Activated naive CD8-positive, alpha-beta T cell (primary cell): ENCODE measurements around the gene PWWP2B.
"Not testable (repeated sequence)": the region's sequence is repeated elsewhere in the genome, so short reads cannot be mapped to it uniquely, and the experiment has no call there.

Experiments used
- H3K27ac Mint-ChIP-seq: one replicate; pipeline ENCODE4 v1.8.0; 2021; ENCODE audit warnings: mixed read lengths
- H3K27me3 Mint-ChIP-seq: one replicate; pipeline ENCODE4 v1.8.0; 2021; ENCODE audit warnings: mixed read lengths
- H3K36me3 Mint-ChIP-seq: one replicate; pipeline ENCODE4 v1.8.0; 2021; ENCODE audit warnings: mixed read lengths
- H3K4me1 Mint-ChIP-seq: one replicate; pipeline ENCODE4 v1.8.0; 2021; ENCODE audit warnings: low read depth, mixed read lengths
- H3K4me3 Mint-ChIP-seq: one replicate; pipeline ENCODE4 v1.8.0; 2021; ENCODE audit warnings: mild to moderate bottlenecking, mixed read lengths
- H3K9me3 Mint-ChIP-seq: one replicate; pipeline ENCODE4 v1.8.0; 2021; ENCODE audit warnings: low read depth, mixed read lengths

The PWWP2B gene

DNA sequence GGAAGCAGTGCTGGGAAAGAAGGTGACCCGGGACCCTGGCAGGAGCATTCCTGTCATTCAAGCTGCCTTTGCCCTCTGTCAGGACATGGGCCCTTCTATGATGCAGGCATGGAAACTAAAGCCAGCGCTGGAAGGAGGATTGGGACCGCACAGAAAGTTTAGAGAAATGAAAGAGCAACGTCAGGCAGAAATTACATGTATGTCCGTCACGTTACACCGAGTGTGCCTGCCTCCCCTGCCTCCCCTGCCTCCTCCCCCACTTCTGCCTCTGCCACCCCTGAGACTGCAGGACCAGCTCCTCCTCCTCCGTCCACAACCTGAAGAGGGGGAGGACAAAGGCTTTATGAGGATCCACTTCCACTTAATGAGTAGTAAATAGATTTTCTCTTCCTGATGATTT is 13.9 kb upstream of the PWWP2B start:
- Mint-ChIP-seq H3K27ac (no peak overlapping the region), H3K9me3 (no peaks in the 10 kb centered on the region), H3K27me3 (no peaks in the 10 kb centered on the region), H3K4me3 (no peak overlapping the region), H3K36me3 (no peaks in the 10 kb centered on the region), H3K4me1 (peaks cover 13% of the 10 kb centered on the region)

DNA sequence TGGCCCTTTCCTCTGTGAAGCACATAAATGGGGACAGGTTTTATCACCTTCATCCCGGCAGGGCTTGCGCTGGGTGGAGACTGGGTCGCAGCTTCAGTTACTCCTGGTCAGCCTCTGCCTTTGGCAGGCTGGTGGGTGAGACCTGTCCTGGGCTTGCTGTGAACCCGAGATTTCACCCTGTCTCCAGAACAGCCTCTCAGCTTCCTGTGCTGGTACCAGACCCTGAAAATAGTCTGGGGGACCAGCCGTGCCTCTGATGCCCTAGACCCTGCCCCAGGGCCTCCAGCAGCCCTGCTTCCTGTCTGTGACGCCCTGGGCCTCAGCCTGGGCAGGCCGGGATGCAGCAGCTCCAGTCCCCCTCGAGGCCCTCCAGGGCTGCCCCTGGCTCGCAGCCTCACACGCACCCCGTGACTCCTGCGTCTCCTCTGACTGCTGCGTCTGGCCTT is 13.2 kb upstream of the PWWP2B start:
- no peak overlapping the region for H3K4me3 Mint-ChIP-seq
- H3K27ac Mint-ChIP-seq = no peak overlapping the region
- H3K36me3 Mint-ChIP-seq = no peaks in the 10 kb centered on the region

DNA sequence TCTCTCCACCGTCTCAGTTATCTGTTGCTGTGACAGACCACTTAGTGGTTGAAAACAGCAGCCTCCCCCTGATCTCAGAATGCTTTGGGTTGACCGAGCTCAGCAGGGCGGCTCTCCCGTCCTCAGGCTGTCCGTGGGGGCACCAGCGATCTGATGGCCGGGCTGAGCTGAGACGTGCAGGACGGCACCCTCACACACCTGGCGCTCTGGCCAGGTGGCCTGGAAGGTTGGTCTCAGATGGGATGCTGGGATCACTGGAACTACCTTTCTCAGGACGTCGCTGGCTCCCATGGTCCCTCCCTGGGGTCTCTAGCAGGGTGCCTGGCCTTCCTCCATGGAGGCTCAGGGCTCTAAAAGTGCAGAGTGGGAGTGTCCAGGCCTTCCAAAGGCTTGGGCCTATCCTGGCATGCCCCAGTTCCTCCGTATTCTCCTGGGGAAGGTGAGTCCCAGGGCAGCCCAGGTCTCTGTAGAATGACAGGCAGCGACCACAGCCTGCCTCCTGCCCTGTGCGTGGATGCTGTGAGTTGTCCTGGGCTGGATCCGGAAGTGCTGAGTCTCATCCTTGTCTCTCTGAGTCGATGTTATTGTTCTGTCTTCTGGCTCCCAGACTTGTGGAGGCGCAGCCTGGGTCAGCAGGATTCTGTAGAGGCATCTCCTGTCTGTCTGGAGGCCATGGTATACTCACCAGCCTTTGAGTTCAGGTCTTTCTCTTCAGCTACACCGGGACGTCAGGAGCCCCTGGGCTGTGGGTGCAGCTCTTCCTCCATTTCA is 12.2 kb upstream of the PWWP2B start:
- Mint-ChIP-seq H3K4me1 (peaks cover 13% of the 10 kb centered on the region), H3K36me3 (no peaks in the 10 kb centered on the region), H3K27ac (no peak overlapping the region), H3K27me3 (no peaks in the 10 kb centered on the region), H3K9me3 (no peaks in the 10 kb centered on the region), H3K4me3 (no peak overlapping the region)

More for the DNA sequence above, 13.2 kb upstream of the PWWP2B start:
- peaks cover 13% of the 10 kb centered on the region for H3K4me1 Mint-ChIP-seq
- H3K27me3 Mint-ChIP-seq = no peaks in the 10 kb centered on the region
- H3K9me3 Mint-ChIP-seq = no peaks in the 10 kb centered on the region

DNA sequence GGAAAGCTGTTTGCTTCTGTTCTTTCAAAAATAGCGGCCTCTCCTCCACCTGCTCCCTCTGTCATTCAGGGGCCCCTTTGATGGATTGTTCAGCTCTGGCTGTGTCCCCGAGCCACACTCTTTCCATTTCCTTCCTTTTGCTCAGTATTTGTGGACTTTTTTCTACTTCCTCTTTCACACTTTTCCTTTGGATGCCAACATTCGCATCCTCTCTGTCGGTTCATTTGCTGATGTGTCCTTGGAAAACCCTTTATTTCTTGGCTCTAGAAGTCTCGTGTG is 11.7 kb upstream of the PWWP2B start:
- H3K27ac Mint-ChIP-seq = no peak overlapping the region
- no peak overlapping the region for H3K4me3 Mint-ChIP-seq

DNA sequence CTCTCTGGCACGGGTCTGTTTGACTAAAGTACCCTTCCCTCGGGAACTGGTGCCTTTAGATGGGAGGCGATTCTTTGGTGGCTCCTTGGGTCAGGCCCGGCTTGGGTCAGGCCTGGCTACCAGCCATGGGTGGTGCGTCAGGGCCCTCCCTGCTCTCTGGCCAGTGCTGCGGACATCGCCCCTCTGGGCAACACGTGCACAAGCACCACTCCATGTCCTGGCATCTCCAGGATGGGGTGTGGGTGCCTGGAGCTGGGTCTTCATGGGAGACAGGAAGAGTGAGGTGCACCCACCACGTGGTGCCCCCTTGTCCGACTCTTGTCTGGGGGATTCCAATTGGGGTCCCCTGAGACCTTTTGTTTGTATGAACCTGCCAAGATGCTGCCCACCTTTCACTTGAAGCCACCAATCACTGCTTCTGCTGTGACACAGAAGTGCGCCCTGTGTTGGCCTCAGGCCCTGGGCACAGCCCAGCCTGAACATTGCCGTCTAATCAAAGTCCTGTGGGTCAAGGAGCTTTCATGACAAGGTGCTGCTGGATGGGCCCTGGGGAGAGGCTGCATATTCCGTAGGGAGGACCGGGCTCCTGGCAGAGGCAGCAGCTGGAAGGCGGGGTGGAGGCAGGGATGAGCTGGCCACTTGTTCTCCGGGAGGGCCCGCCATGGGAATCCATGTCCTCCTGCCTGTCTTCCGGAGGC is 11.1 kb upstream of the PWWP2B start:
- Mint-ChIP-seq H3K27me3 (no peaks in the 10 kb centered on the region), H3K4me3 (no peak overlapping the region), H3K4me1 (peaks cover 13% of the 10 kb centered on the region), H3K27ac (no peak overlapping the region), H3K9me3 (no peaks in the 10 kb centered on the region), H3K36me3 (no peaks in the 10 kb centered on the region)

More for the DNA sequence above, 11.7 kb upstream of the PWWP2B start:
- Mint-ChIP-seq H3K36me3 (no peaks in the 10 kb centered on the region), H3K9me3 (no peaks in the 10 kb centered on the region), H3K27me3 (no peaks in the 10 kb centered on the region), H3K4me1 (peaks cover 13% of the 10 kb centered on the region)

DNA sequence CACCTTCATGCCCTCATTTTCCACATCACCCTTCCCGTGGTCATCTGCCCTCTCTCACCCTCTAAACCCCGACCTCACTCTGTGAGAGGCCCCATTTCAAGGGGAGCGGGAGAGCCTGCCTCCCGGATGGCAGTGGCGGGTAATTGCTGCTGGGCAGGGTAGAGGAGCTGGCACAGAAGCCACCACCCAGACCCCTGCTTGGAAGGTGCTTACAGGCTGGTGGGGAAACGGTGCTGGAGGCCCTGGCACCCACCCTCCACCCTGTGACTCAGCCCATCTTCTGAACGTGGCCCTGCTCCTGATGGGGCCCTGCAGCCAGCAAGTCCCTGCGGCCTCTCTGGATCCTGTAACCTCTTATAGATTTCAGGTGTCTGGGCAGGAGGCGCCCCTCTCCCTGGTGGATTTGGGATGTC is 10.6 kb upstream of the PWWP2B start:
- H3K4me1 Mint-ChIP-seq = peaks cover 12% of the 10 kb centered on the region
- no peaks in the 10 kb centered on the region for H3K9me3 Mint-ChIP-seq
- no peak overlapping the region for H3K27ac Mint-ChIP-seq
- no peaks in the 10 kb centered on the region for H3K27me3 Mint-ChIP-seq
- H3K36me3 Mint-ChIP-seq = no peaks in the 10 kb centered on the region
- H3K4me3 Mint-ChIP-seq = no peak overlapping the region

DNA sequence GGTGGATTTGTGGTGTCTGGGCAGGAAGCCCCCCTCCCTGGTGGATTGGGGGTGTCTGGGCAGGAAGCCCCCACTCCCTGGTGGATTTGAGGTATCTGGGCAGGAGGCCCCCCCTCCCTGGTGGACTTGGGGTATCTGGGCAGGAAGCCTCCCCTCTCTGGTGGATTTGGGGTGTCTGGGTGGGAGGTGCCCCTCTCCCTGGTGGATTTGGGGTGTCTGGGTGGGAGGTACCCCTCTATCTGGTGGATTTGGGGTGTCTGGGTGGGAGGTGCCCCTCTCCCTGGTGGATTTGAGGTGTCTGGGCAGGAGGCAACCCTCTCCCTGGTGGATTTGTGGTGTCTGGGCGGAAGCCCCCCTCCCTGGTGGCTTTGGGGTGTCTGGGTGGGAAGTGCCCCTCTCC is 10.1 kb upstream of the PWWP2B start:
- H3K4me1 Mint-ChIP-seq, H3K4me3 Mint-ChIP-seq, H3K36me3 Mint-ChIP-seq, H3K27ac Mint-ChIP-seq, H3K27me3 Mint-ChIP-seq, H3K9me3 Mint-ChIP-seq: not testable (repeated sequence)

DNA sequence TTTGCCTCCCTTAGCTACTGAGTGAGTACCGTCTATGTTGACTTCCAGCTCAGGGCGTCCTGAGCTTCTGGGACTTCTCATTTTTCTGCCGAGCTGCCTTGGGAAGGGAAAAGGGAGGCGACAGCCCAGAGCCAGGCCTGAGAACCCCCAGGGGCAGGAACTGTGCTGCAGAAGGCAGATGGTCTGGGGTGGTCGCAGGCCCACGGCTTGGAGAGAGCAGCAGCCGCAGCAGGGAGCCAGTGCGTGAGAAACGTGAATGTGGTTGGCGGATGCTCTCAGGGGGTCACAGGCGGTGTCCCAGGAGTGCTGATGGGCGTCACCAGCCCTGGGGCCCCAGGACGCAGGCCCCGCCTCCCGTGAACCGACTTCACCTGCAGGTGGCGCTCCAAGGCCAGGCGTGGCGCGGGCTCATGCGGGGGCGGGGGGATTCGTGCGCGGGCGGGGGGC is 9.2 kb upstream of the PWWP2B start:
- Mint-ChIP-seq H3K27ac (peak overlapping the region; percentile 84), H3K4me1 (peaks cover 2% of the 10 kb centered on the region), H3K27me3 (no peaks in the 10 kb centered on the region), H3K4me3 (peak overlapping the region; percentile 35), H3K9me3 (peaks cover 8% of the 10 kb centered on the region), H3K36me3 (no peaks in the 10 kb centered on the region)

DNA sequence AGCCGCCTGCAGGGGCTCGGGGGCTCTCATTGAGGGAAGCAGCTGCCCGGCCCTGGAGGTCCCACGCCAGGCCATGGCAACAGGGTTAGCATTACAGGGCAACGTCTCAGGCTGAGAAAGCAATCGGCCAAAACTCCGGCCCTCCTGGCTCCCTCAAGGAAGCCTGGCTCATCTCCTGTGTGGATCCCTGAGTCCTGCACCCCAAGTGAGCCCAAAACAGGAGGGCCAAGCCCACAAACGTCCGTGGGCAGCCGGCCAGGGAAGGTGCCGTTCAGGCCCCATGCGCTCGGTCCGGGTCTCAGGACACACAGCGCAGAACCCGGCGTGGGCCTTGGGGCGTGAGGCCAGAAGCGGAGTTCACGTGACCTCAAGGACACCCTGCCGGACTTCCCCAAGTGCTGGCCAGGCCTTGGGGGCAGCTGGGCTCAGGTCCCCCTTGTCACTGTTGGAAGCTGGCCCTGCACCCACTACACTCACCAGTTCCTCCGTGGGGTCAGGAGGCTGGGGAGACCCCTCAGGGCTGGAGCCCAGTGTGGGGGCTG is 8.0 kb upstream of the PWWP2B start:
- Mint-ChIP-seq H3K4me3 (no peak overlapping the region), H3K36me3 (no peaks in the 10 kb centered on the region), H3K27me3 (no peaks in the 10 kb centered on the region), H3K27ac (no peak overlapping the region), H3K4me1 (peaks cover 2% of the 10 kb centered on the region), H3K9me3 (peaks cover 8% of the 10 kb centered on the region)

DNA sequence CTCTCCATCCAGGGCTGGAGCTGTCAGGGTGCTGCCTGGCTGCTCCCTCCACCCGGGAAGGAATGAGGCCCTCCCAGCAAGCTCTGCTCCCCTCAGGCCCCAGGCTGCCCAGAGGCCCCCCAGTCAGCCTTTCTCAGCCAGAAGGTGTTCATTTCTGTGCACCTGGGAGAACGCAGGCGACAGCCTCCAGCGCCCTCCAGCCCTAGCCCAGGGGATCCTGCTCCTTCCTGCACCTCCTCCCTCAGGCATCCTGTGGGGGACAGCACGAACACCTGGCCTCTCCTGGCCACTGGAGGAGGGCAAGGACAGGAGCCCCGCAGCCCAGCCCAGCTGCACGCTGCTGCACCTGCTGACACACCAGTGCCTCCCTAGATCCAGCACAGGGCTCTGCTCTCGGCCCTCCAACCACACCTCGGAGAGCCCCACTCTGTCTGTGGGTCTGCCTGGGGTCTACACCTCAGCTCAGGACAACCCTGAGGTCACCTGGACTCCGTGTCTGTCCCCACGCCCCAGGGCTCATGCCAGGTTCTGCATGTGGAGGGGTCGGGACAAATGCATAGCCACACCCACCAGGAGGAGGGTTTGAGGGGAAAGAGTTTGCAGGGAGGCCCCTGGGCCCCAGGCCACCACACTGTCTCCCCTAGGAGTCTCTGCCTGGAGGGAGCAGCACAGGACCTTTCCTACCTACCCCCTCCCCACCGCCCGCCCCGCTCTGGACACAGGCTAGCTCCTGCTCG is 7.4 kb upstream of the PWWP2B start:
- no peak overlapping the region for H3K4me3 Mint-ChIP-seq
- H3K4me1 Mint-ChIP-seq = peaks cover 2% of the 10 kb centered on the region
- no peaks in the 10 kb centered on the region for H3K36me3 Mint-ChIP-seq
- no peaks in the 10 kb centered on the region for H3K27me3 Mint-ChIP-seq
- peaks cover 8% of the 10 kb centered on the region for H3K9me3 Mint-ChIP-seq
- no peak overlapping the region for H3K27ac Mint-ChIP-seq

DNA sequence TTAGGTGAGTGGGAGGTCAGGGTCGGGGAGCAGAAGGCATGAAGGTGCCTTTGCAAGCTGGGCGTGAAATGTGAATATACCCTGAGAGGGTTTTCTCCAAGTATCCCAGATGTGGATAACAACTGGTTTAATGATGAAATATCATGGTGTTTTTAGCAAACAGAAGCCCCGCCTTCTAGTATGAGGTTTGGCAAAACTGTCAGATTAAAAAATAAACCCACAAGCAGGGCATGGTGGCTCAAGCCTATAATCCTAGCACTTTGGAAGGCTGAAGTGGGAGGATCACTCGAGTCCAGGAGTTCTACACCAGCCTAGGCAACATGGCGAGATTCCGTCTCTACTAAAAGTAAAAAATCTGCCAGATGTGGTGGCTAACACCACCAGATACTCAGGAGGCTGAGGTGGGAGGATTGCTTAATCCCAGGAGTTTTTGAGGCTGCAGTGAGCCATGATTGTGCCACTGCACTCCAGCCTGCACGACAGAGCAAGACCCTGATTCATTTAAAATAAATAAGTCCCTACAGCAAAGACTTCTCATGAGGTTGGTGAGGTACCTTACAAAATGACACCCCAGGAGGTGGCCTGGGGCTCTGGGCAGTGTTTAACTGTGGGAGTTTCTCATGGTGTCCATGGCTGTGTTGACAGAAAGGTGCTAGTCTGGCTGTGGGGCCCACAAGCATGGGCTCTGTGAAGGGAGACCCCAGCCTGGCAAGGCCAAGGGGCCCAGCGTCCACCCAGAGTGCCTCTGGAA is 6.7 kb upstream of the PWWP2B start:
- no peak overlapping the region for H3K4me3 Mint-ChIP-seq
- peaks cover 2% of the 10 kb centered on the region for H3K4me1 Mint-ChIP-seq
- no peaks in the 10 kb centered on the region for H3K27me3 Mint-ChIP-seq
- H3K9me3 Mint-ChIP-seq = peaks cover 8% of the 10 kb centered on the region
- no peak overlapping the region for H3K27ac Mint-ChIP-seq
- no peaks in the 10 kb centered on the region for H3K36me3 Mint-ChIP-seq

DNA sequence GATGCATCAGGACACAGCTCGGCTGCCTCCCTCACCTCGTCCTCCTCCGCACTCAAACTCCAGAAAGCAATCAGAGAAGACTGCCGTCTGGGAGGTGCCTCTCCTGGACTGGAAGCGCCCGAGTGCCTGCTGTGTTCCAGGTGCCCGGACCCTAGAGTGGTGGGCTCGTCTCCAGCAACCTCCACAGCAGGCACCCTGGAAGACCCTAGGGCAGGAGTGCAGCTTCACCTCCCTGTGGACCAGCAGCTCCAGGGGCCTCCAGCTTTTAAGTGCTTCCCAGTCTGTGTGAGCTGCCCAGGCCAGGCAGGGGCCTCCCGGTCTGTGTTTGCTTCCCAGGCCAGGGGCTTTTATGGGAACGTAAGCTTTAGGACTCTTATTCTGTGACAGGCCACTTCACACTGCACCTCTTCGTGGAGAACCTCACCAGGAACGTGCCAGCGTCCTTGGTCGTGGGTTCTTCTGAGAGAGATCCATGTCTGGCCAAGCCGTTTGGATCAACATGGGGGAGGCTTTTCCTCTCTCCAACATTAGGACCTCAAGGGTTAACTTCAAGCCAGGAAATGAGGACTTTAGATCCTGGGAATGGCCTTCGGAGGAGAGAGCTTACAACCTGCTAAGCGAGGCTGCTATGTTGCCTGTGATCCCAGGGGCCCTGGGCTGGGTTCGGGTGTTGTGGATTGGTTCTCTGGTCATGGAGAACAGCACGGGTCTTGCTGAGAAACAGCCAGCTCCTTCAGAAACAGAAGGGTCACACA is 5.9 kb upstream of the PWWP2B start:
- no peak overlapping the region for H3K4me3 Mint-ChIP-seq
- H3K36me3 Mint-ChIP-seq = no peaks in the 10 kb centered on the region
- H3K27me3 Mint-ChIP-seq = no peaks in the 10 kb centered on the region
- H3K9me3 Mint-ChIP-seq = peaks cover 8% of the 10 kb centered on the region
- peaks cover 2% of the 10 kb centered on the region for H3K4me1 Mint-ChIP-seq
- no peak overlapping the region for H3K27ac Mint-ChIP-seq

DNA sequence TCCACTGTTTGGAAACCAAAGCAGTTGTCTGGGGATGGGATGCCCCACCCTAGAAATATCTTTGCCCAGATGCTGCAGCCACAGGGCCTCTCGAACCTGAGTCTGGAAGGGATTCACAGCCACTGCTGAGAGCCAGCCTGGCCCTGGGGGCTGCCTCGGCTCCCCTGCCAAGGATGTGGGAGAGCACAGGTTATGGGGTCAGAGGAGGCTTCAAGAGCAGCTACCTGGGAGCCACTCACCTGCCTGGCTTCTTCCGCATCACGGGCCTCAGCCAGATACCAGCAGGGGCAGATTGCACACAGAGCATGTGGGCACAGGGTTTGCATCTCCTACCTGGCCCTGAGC is 5.4 kb upstream of the PWWP2B start:
- Mint-ChIP-seq H3K4me3 (no peak overlapping the region), H3K4me1 (peaks cover 2% of the 10 kb centered on the region), H3K9me3 (peaks cover 8% of the 10 kb centered on the region), H3K36me3 (no peaks in the 10 kb centered on the region), H3K27me3 (no peaks in the 10 kb centered on the region), H3K27ac (no peak overlapping the region)

DNA sequence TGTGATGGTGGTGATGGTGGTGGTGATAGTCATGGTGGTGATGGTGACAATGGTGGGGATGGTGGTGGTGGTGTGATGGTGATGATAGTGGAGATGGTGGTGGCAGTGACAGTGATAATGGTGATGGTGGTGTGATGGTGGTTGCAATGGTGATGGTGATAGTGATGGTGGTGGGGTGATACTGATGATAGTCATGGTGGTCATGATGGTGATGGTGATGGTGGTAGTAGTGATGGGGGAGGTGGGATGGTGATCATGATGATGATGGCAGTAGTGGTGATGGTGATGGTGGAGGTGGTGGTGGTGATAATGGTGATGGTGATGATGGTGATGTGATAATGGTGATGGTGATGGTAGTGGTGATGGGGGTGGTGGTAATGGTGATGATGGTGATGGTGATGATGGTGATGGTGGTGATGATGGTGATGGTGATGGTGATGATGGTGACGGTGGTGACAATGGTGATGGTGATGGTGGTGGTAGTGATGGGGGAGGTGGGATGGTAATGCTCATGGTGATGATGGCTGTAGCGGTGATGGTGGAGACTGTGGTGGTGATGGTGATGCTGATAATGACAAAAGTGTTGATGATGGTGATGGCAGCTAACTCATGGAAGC is 4.7 kb upstream of the PWWP2B start:
- Mint-ChIP-seq H3K27me3 (no peaks in the 10 kb centered on the region), H3K27ac (no peak overlapping the region), H3K4me1 (peaks cover 2% of the 10 kb centered on the region), H3K9me3 (peaks cover 8% of the 10 kb centered on the region), H3K36me3 (no peaks in the 10 kb centered on the region), H3K4me3 (no peak overlapping the region)
